HepG2 (cell line): Measurements from ENCODE around the gene PELO. TPM values are rescaled to one million over a fixed set of nuclear protein-coding genes. Genes with fewer than 3 reads are reported as not detected.

Experiments
- ATAC-seq: fragments of 200-7000 bp; cut with Tn5 transposase; 3 replicates; pipeline ENCODE4 v1.9.1; 2020; ENCODE audit warnings: mild to moderate bottlenecking, moderate library complexity
- BruUV-seq: library from RNA; stranded (reverse); fragments of 400-500 nt; replicated peaks from 2 replicates; lab custom pipeline; 2021; lab: Mats Ljungman, UMichigan
- CTCF ChIA-PET: fragments of 300-600 bp; formaldehyde crosslinking; extraction: SDS; loops from one replicate; lab custom pipeline; 2021; ENCODE audit warnings: low total read pairs, inconsistent platforms, low intra/inter-chr PET ratio; lab: Yijun Ruan, JAX
- POLR2A ChIA-PET: fragments of 350-600 bp; sonication (Branson Sonifier 250); formaldehyde crosslinking; loops from one replicate; lab custom pipeline; 2020; ENCODE audit warnings: antibody characterized with exemption, inconsistent platforms; lab: Yijun Ruan, JAX
- DNase-seq: peaks from one replicate; pipeline ENCODE4 v3.0.0-alpha.2; 2015; ENCODE audit warnings: low spot score
- FAIRE-seq: peaks from 3 replicates; lab custom pipeline; 2011; peaks lifted over from hg19 to GRCh38; lab: Jason Lieb, UNC
- H2AFZ ChIP-seq: one replicate; pipeline ENCODE4 v1.6.1; 2011; ENCODE audit warnings: low read length, inconsistent platforms
- H3K27ac ChIP-seq: fragments of 300-600 bp; 3 replicates; pipeline ENCODE4 v1.8.0; 2011; ENCODE audit warnings: mixed run types, mild to moderate bottlenecking, mixed read lengths, low read length, inconsistent platforms; ENCODE audit not compliant: insufficient read depth; ENCODE audit errors: extremely low read length
- H3K27me3 ChIP-seq, 2 experiments: fragments of 200-600 bp in 1 of 2; 2 replicates in 1 of 2; 3 replicates in 1 of 2; pipeline versions ENCODE4 v1.6.0 to v1.8.0; 2011; ENCODE audit warnings: low read length in 2 of 2, mild to moderate bottlenecking in 2 of 2, moderate library complexity in 2 of 2, inconsistent platforms in 1 of 2; ENCODE audit not compliant: insufficient read depth in 2 of 2, control insufficient read depth in 1 of 2
- H3K36me3 ChIP-seq, 2 experiments: fragments of 200-600 bp in 1 of 2; replicated peaks in 1 of 2; 2 replicates in 1 of 2; 3 replicates in 1 of 2; pipeline versions ENCODE4 v1.5.1 to v1.8.0; 2011; ENCODE audit warnings: low read length in 2 of 2, inconsistent platforms in 1 of 2; ENCODE audit not compliant: insufficient read depth in 2 of 2, control insufficient read depth in 1 of 2
- H3K4me1 ChIP-seq: 2 replicates; pipeline ENCODE4 v1.5.1; 2012; ENCODE audit warnings: low read length, inconsistent platforms; ENCODE audit not compliant: insufficient read depth
- H3K4me2 ChIP-seq: 2 replicates; pipeline ENCODE4 v1.6.0; 2011; ENCODE audit warnings: low read depth, low read length, inconsistent platforms
- H3K4me3 ChIP-seq, 3 experiments: fragments of 200-600 bp in 1 of 3; sonication (generic), shearing (Covaris generic) in 1 of 3; replicated peaks in 1 of 3; 2 replicates each; pipeline ENCODE4 v1.5.1; 2011 to 2016; ENCODE audit warnings: low read length in 3 of 3, inconsistent platforms in 2 of 3, low read depth in 2 of 3, mild to moderate bottlenecking in 2 of 3, control low read depth in 1 of 3, mixed read lengths in 1 of 3; ENCODE audit not compliant: insufficient read depth in 1 of 3
- H3K79me2 ChIP-seq: one replicate; pipeline ENCODE4 v1.6.1; 2011; ENCODE audit warnings: low read length, inconsistent platforms; ENCODE audit not compliant: insufficient read depth
- H3K9ac ChIP-seq: 2 replicates; pipeline ENCODE4 v1.6.0; 2011; ENCODE audit warnings: mild to moderate bottlenecking, low read depth, low read length, inconsistent platforms; ENCODE audit not compliant: insufficient read depth
- H3K9me3 ChIP-seq: 2 replicates; pipeline ENCODE4 v1.5.1; 2012; ENCODE audit warnings: mild to moderate bottlenecking, low read length
- H4K20me1 ChIP-seq: 2 replicates; pipeline ENCODE4 v1.6.0; 2011; ENCODE audit warnings: inconsistent platforms, mild to moderate bottlenecking, low read length, moderate library complexity; ENCODE audit not compliant: insufficient read depth
- ATAD3A ChIP-seq: sonication (generic); formaldehyde crosslinking; IDR thresholded peaks from 2 replicates; pipeline ENCODE4 v1.4.0; 2020; ENCODE audit warnings: missing genetic modification reagents
- FOXK2 ChIP-seq: fragments of 450-650 bp; IDR thresholded peaks from 2 replicates; pipeline ENCODE4 v1.6.1; 2016
- MZF1 ChIP-seq: sonication (generic); formaldehyde crosslinking; IDR thresholded peaks from 2 replicates; pipeline ENCODE4 v1.8.1; 2023; ENCODE audit warnings: mild to moderate bottlenecking, missing genetic modification reagents, borderline replicate concordance
- THAP11 ChIP-seq: IDR thresholded peaks from 2 replicates; pipeline ENCODE4 v1.6.1; 2016; ENCODE audit warnings: missing biosample characterization, missing genetic modification reagents
- ZBTB20 ChIP-seq: sonication (generic); formaldehyde crosslinking; IDR thresholded peaks from 2 replicates; pipeline ENCODE4 v1.8.1; 2023; ENCODE audit warnings: missing genetic modification reagents, low read depth, mild to moderate bottlenecking, borderline replicate concordance
- ZFY ChIP-seq: sonication (generic); formaldehyde crosslinking; IDR thresholded peaks from 2 replicates; pipeline ENCODE4 v1.4.0; 2020; ENCODE audit warnings: missing genetic modification reagents
- ZNF17 ChIP-seq: sonication (generic); formaldehyde crosslinking; IDR thresholded peaks from 2 replicates; pipeline ENCODE4 v1.5.0; 2020; ENCODE audit warnings: mild to moderate bottlenecking, missing genetic modification reagents
- ZNF614 ChIP-seq: IDR thresholded peaks from 2 replicates; pipeline ENCODE4 v1.6.1; 2018; ENCODE audit warnings: missing biosample characterization, missing genetic modification reagents, inconsistent platforms, borderline replicate concordance
- ZNF746 ChIP-seq: sonication (generic); formaldehyde crosslinking; IDR thresholded peaks from 2 replicates; pipeline ENCODE4 v1.8.0; 2022; ENCODE audit warnings: mild to moderate bottlenecking, missing genetic modification reagents
- WGBS: methylation state at CpG from one replicate; pipeline ENCODE4 v1.1.6; 2017; ENCODE audit warnings: low lambda C conversion rate; 5-methylcytosine and 5-hydroxymethylcytosine counted together
- in situ Hi-C: cut with HindIII; loops from 2 replicates; pipeline ENCODE4 v1.10.0; 2017; ENCODE audit warnings: low pct_unique_long_range_greater_than_20kb; ENCODE audit not compliant: extremely low pct_ligation_motif_present
- intact Hi-C: fragments of 100-400 bp; cut with micrococcal nuclease; formaldehyde crosslinking; loops from one replicate; pipeline ENCODE4 v1.10.0; 2022; ENCODE audit not compliant: unreplicated experiment
- polyA plus RNA-seq, 8 experiments: library from polyadenylated mRNA; depleted of rRNA in 3 of 8; stranded (reverse) in 7 of 8; unstranded in 1 of 8; fragments of >200 nt; fragmentation: Illumina TruSeq in 4 of 8; extraction: Trizol in 4 of 8; gene quantifications; 2 replicates each; pipeline versions ENCODE4 v1.2.1 to v1.2.3, GENCODE V29; 2011 to 2016; ENCODE audit warnings: low read depth in 4 of 8, missing spikeins in 1 of 8, mixed read lengths in 1 of 8; ENCODE audit not compliant: insufficient read depth in 1 of 8
- total RNA-seq, 5 experiments: library from RNA; depleted of rRNA; stranded (reverse); fragments of >200 nt; fragmentation: Illumina TruSeq; extraction: Trizol; gene quantifications; 2 replicates each; pipeline ENCODE4 v1.2.3, GENCODE V29; 2016; ENCODE audit warnings: low read depth in 1 of 5
- TF ChIP-seq, protein P1 (sequence below): sonication (generic); formaldehyde crosslinking; IDR thresholded peaks from 2 replicates; pipeline ENCODE4 v1.8.1; 2023; ENCODE audit warnings: mild to moderate bottlenecking, missing genetic modification reagents
- TF ChIP-seq, protein P2 (sequence below): sonication (generic); formaldehyde crosslinking; IDR thresholded peaks from 2 replicates; pipeline ENCODE4 v1.8.0; 2022; ENCODE audit warnings: missing genetic modification reagents, low read depth, mild to moderate bottlenecking, borderline replicate concordance

Gene PELO
- total and polyA plus RNA-seq, 2 of the 13 experiments (the other 11 are each of a cell fraction or from before 2014, with no cell fraction given) = 19.0 to 23.9 TPM

DNA sequence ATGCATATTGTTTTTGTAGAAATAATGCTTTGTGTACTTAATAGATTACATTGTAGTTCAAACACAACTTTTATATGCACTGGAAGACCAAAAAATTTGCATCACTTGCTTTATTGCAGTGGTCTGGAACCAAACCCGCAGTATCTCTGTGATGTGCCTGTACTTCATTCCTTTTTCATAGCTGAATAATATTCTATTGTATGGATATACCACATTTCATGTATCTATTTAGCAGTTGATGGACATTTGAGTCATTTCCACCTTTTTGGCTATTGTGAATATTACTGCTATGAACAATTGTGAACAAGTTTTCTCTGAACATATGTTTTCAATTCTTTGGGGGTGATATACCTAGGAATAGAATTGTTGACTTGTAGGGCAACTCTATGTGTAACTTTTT lies 40.1 kb downstream of the PELO start:
- no TSS peak for BruUV-seq
- WGBS = 97% methylated on average over 1 of the region's 1 CpG
- TF ChIP-seq ZNF614 (CRISPR knock-in tag) = no peak
- TF ChIP-seq FOXK2 = no peak
- H3K9ac ChIP-seq = no peak overlapping the region
- ChIA-PET POLR2A (no interaction called here), CTCF (no interaction called here)
- H3K4me3 ChIP-seq = no peak overlapping the region
- no peaks in the 10 kb centered on the region for H4K20me1 ChIP-seq
- FAIRE-seq (no peak), DNase-seq (no peak), ATAC-seq (no peak)
- in situ Hi-C loops = no loop called here
- H3K27me3 ChIP-seq = no peaks in the 10 kb centered on the region
- no peak overlapping the region for H3K27ac ChIP-seq
- no peaks in the 10 kb centered on the region for H3K79me2 ChIP-seq
- intact Hi-C loops = no loop called here
- peaks cover 5% of the 10 kb centered on the region; the same call in 1 of the 2 replicates for H3K4me1 ChIP-seq
- H3K36me3 ChIP-seq = no peaks in the 10 kb centered on the region
- H3K9me3 ChIP-seq = no peaks in the 10 kb centered on the region
- H3K4me2 ChIP-seq = no peak overlapping the region
- H2AFZ ChIP-seq = no peak overlapping the region

DNA sequence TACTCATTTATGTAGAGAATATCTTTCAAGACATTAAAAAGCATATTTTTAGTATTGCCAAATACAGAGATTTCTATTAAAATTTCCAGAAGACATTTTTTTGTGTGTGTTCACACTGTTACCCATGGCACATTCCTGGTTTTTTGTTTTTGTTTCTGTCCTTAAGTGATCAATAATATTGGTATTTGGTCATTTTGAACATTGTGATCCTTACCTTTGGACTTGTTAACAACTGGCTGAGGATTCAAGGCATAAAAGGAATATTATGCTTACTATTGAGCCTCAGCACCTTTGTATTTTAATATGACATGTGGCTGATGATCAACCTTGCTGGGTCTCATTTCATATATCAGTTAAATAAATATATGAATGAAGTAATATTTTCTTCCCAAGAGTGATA lies 41.9 kb downstream of the PELO start:
- H3K79me2 ChIP-seq = no peaks in the 10 kb centered on the region
- no peak overlapping the region for H3K9ac ChIP-seq
- no peak overlapping the region for H3K4me3 ChIP-seq
- H3K27ac ChIP-seq = no peak overlapping the region
- no peaks in the 10 kb centered on the region for H3K36me3 ChIP-seq
- H3K9me3 ChIP-seq = no peaks in the 10 kb centered on the region
- no peak overlapping the region for H3K4me2 ChIP-seq
- no peak for DNase-seq
- in situ Hi-C loops = no loop called here
- CTCF ChIA-PET = no interaction called here
- no TSS peak for BruUV-seq
- ATAC-seq = no peak
- no peaks in the 10 kb centered on the region for H3K4me1 ChIP-seq
- POLR2A ChIA-PET = no interaction called here
- no peak overlapping the region for H2AFZ ChIP-seq
- TF ChIP-seq ZBTB20 (CRISPR knock-in tag) = no peak
- TF ChIP-seq ZFY (CRISPR knock-in tag) = no peak
- no peak for TF ChIP-seq MZF1 (CRISPR knock-in tag)
- TF ChIP-seq THAP11 (CRISPR knock-in tag) = no peak
- TF ChIP-seq ZNF746 (CRISPR knock-in tag) = no peak
- no peak for TF ChIP-seq ZNF17
- TF ChIP-seq ATAD3A (CRISPR knock-in tag) = no peak
- TF ChIP-seq, protein P1, sequence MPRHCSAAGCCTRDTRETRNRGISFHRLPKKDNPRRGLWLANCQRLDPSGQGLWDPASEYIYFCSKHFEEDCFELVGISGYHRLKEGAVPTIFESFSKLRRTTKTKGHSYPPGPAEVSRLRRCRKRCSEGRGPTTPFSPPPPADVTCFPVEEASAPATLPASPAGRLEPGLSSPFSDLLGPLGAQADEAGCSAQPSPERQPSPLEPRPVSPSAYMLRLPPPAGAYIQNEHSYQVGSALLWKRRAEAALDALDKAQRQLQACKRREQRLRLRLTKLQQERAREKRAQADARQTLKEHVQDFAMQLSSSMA (CRISPR knock-in tag) = no peak
- TF ChIP-seq, protein P2, sequence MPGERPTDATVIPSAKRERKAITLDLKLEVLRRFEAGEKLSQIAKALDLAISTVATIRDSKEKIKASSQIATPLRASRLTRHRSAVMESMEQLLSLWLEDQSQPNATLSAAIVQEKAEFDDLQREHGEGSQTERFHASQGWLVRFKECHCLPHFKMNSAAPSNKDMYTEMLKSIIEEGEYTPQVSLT = no peak
- no peaks in the 10 kb centered on the region for H4K20me1 ChIP-seq
- H3K27me3 ChIP-seq = no peaks in the 10 kb centered on the region
- intact Hi-C loops = no loop called here
- FAIRE-seq = no peak
